ENCODE data around the gene ZSWIM9. TPM values are rescaled to one million over a fixed set of nuclear protein-coding genes. Genes with fewer than 3 reads are reported as not detected.
A peak's percentile ranks its signal among the peaks of the same experiment; 100 is the strongest.

Gene ZSWIM9
- total RNA-seq, 1 experiment from 2014 or later = 1.8 TPM

DNA sequence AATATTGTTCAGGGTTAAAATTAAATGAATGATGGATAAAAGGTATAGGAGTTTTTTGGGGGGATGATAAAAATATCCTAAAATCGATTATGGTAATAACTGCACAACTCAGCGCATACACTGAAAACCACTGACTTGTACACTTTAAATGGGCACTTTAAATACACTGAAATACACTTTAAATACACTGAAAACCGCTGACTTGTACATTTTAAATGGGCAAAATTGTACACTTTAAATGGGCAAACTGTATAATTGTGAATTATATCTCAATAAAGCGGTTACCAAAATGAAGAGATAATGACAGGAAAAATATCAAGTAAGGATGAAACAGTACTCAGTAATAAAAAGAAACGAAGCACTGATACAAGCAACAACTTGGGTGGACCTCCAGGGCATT lies 1.8 kb upstream of the ZSWIM9 start:
- no peak for DNase-seq
- BruUV-seq (replicated peaks) = no TSS peak

DNA sequence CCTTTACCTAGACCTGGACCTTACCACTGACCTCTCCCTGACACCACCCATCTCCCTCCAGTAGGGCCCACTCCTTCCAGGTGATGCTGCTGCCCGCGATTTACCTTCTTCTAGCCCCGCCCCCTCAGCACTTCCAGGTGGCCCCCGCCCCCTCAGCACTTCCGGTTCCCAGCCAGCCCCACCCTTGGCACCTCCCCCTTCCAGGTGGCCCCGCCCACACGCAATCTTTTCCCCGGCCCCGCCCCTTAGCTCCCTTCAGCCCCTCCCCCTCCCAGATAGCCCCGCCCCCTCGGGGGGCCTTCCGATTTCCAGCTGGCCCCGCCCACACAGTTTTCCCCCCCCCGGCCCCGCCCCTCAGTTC lies 922 bp upstream of the ZSWIM9 start:
- H3F3A ChIP-seq (ENCODE audit: low read length, unreplicated experiment) = no peaks in the 10 kb centered on the region
- intact Hi-C loops (cut with micrococcal nuclease) = no loop called here

More for the DNA sequence above, 1.8 kb upstream of the ZSWIM9 start:
- no peak overlapping the region for H3K27ac ChIP-seq (ENCODE audit: low read length)
- no peaks in the 10 kb centered on the region for H3K9me3 ChIP-seq (ENCODE audit: low read length)
- no peak overlapping the region for H3K9ac ChIP-seq (ENCODE audit: low read length)
- peaks cover 7% of the 10 kb centered on the region; the same call in 1 of the 2 replicates for H3K36me3 ChIP-seq (ENCODE audit: low read depth, low read length)
- peaks cover 12% of the 10 kb centered on the region; the same call in 1 of the 2 replicates for H4K20me1 ChIP-seq (ENCODE audit: low read length)
- H3K4me3 ChIP-seq (ENCODE audit: low read length) = no peak overlapping the region; the same call in 1 of the 2 replicates
- no peak overlapping the region for H2AFZ ChIP-seq (ENCODE audit: low read length)
- no peaks in the 10 kb centered on the region for H3F3A ChIP-seq (ENCODE audit: low read length, unreplicated experiment)
- no peaks in the 10 kb centered on the region for H3K9me2 ChIP-seq (replicated peaks; ENCODE audit: low read length)
- no peak for ATAC-seq
- peak overlapping the region; percentile 81 for H3K4me2 ChIP-seq (ENCODE audit: low read length)
- peaks cover 35% of the 10 kb centered on the region for H3K79me2 ChIP-seq (ENCODE audit: low read length)
- intact Hi-C loops (cut with micrococcal nuclease) = no loop called here
- no peaks in the 10 kb centered on the region for H3K27me3 ChIP-seq (ENCODE audit: low read length)
- ChIA-PET POLR2A (ENCODE audit: unreplicated experiment) (no interaction called here), CTCF (no interaction called here)
- H3K4me1 ChIP-seq (ENCODE audit: insufficient read depth, low read length) = peaks cover 10% of the 10 kb centered on the region; the same call in 1 of the 2 replicates
- no peak for TF ChIP-seq EZH2phosphoT487 (IDR thresholded peaks at IDR 0.05; ENCODE audit: borderline replicate concordance, low read length)
- TF ChIP-seq, protein P1, sequence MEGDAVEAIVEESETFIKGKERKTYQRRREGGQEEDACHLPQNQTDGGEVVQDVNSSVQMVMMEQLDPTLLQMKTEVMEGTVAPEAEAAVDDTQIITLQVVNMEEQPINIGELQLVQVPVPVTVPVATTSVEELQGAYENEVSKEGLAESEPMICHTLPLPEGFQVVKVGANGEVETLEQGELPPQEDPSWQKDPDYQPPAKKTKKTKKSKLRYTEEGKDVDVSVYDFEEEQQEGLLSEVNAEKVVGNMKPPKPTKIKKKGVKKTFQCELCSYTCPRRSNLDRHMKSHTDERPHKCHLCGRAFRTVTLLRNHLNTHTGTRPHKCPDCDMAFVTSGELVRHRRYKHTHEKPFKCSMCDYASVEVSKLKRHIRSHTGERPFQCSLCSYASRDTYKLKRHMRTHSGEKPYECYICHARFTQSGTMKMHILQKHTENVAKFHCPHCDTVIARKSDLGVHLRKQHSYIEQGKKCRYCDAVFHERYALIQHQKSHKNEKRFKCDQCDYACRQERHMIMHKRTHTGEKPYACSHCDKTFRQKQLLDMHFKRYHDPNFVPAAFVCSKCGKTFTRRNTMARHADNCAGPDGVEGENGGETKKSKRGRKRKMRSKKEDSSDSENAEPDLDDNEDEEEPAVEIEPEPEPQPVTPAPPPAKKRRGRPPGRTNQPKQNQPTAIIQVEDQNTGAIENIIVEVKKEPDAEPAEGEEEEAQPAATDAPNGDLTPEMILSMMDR (conservative IDR thresholded peaks at IDR 0.05; ENCODE audit: low read depth, low read length) = no peak
- no peak for TF ChIP-seq EZH2 (IDR thresholded peaks at IDR 0.05; ENCODE audit: low read length, unreplicated experiment)

More for the DNA sequence above, 922 bp upstream of the ZSWIM9 start:
- peaks cover 2% of the 10 kb centered on the region; the same call in 1 of the 2 replicates for H3K36me3 ChIP-seq (ENCODE audit: low read depth, low read length)
- no peaks in the 10 kb centered on the region for H3K9me3 ChIP-seq (ENCODE audit: low read length)
- POLR2A ChIA-PET (ENCODE audit: unreplicated experiment) = interaction anchor here (0.6 kb wide), 2 partner anchors 34 to 129 kb away, joined by 4 to 5 read pairs; no protein-coding TSS in a partner anchor
- H3K27ac ChIP-seq (ENCODE audit: low read length) = no peak overlapping the region
- no TSS peak for BruUV-seq (replicated peaks)
- H3K4me1 ChIP-seq (ENCODE audit: insufficient read depth, low read length) = peaks cover 10% of the 10 kb centered on the region; the same call in 1 of the 2 replicates
- peak overlapping the region; percentile 93 for H3K4me2 ChIP-seq (ENCODE audit: low read length)
- CTCF ChIA-PET = interaction anchor here (0.6 kb wide), 1 partner anchor 67 kb away, joined by 9 read pairs; no protein-coding TSS in a partner anchor
- H3K79me2 ChIP-seq (ENCODE audit: low read length) = peaks cover 35% of the 10 kb centered on the region
- H3K27me3 ChIP-seq (ENCODE audit: low read length) = no peaks in the 10 kb centered on the region
- peak; percentile 66 for DNase-seq
- H2AFZ ChIP-seq (ENCODE audit: low read length) = 0 out of 2 replicates have a peak overlapping the region, but pooled peaks have one; percentile 6
- TF ChIP-seq, protein P1 (conservative IDR thresholded peaks at IDR 0.05; ENCODE audit: low read depth, low read length) = no peak
- no peak for TF ChIP-seq EZH2phosphoT487 (IDR thresholded peaks at IDR 0.05; ENCODE audit: borderline replicate concordance, low read length)
- no peak for TF ChIP-seq EZH2 (IDR thresholded peaks at IDR 0.05; ENCODE audit: low read length, unreplicated experiment)
- peak overlapping the region; percentile 99 for H3K4me3 ChIP-seq (ENCODE audit: low read length)
- peak overlapping the region; percentile 95 for H3K9ac ChIP-seq (ENCODE audit: low read length)
- H4K20me1 ChIP-seq (ENCODE audit: low read length) = peaks cover 12% of the 10 kb centered on the region; the same call in 1 of the 2 replicates
- H3K9me2 ChIP-seq (replicated peaks; ENCODE audit: low read length) = no peaks in the 10 kb centered on the region
- peak; percentile 11; the same call in 1 of the 2 replicates for ATAC-seq

Measured in PC-3 (cell line).